Astrocyte of the cerebellum (primary cell): ENCODE measurements around the gene PROM1.

Experiments used
- DNase-seq: peaks from one replicate; pipeline ENCODE4 v3.0.0-alpha.2; 2011; ENCODE audit warnings: low read depth
- H3K4me3 ChIP-seq: 2 replicates; pipeline ENCODE4 v1.5.1; 2011; ENCODE audit warnings: mild to moderate bottlenecking, low read depth, low read length, moderate library complexity
- in situ Hi-C: cut with HindIII; loops from 2 replicates; pipeline ENCODE4 v1.10.0; 2017; ENCODE audit warnings: low sequenced_read_pairs
- TF ChIP-seq, protein P1 (sequence below): IDR thresholded peaks from 2 replicates; pipeline ENCODE4 v1.5.1; 2012; ENCODE audit warnings: low read length, low read depth, moderate library complexity, mild to moderate bottlenecking; ENCODE audit errors: missing control alignments

The PROM1 gene

GRCh38 chr4:16039139-16039538 lies 44.7 kb downstream of the PROM1 start:
- no peak overlapping the region for H3K4me3 ChIP-seq
- TF ChIP-seq, protein P1, sequence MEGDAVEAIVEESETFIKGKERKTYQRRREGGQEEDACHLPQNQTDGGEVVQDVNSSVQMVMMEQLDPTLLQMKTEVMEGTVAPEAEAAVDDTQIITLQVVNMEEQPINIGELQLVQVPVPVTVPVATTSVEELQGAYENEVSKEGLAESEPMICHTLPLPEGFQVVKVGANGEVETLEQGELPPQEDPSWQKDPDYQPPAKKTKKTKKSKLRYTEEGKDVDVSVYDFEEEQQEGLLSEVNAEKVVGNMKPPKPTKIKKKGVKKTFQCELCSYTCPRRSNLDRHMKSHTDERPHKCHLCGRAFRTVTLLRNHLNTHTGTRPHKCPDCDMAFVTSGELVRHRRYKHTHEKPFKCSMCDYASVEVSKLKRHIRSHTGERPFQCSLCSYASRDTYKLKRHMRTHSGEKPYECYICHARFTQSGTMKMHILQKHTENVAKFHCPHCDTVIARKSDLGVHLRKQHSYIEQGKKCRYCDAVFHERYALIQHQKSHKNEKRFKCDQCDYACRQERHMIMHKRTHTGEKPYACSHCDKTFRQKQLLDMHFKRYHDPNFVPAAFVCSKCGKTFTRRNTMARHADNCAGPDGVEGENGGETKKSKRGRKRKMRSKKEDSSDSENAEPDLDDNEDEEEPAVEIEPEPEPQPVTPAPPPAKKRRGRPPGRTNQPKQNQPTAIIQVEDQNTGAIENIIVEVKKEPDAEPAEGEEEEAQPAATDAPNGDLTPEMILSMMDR = no peak
- in situ Hi-C loops = no loop called here
- DNase-seq = no peak

DNA sequence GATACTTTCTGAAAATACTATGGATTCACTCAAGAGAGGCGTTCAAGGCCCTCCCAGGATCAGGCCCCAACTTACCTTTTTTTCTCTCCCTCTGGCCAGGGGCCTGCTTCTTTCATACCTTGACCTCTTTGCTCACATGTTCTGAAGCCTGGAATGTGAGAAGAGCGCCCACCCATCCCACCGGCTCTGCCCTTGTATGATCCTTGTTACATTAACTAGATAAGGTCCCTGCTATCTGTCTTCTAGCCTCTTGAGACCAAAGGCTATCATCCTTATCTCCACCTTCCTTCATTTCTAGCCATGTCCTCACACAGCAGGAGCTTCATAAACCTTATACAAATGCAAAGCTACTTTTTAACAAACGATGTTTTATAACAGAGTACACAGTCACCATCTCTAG lies 45.9 kb downstream of the PROM1 start:
- no peak overlapping the region for H3K4me3 ChIP-seq
- TF ChIP-seq, protein P1 = no peak
- in situ Hi-C loops = no loop called here
- no peak for DNase-seq

GRCh38 chr4:16035843-16036242 lies 48.0 kb downstream of the PROM1 start:
- no peak overlapping the region for H3K4me3 ChIP-seq
- TF ChIP-seq, protein P1 = no peak
- no peak for DNase-seq
- in situ Hi-C loops = no loop called here

- in situ Hi-C loops = no loop called here
- no peak overlapping the region for H3K4me3 ChIP-seq
- no peak for DNase-seq
- TF ChIP-seq, protein P1 = no peak
Measured at GRCh38 chr4:16034010-16034748, 49.6 kb downstream of the PROM1 start.

- H3K4me3 ChIP-seq = no peak overlapping the region
- TF ChIP-seq, protein P1 = no peak
- in situ Hi-C loops = no loop called here
- no peak for DNase-seq
Measured at GRCh38 chr4:16032396-16032770, 51.4 kb downstream of the PROM1 start.

DNA sequence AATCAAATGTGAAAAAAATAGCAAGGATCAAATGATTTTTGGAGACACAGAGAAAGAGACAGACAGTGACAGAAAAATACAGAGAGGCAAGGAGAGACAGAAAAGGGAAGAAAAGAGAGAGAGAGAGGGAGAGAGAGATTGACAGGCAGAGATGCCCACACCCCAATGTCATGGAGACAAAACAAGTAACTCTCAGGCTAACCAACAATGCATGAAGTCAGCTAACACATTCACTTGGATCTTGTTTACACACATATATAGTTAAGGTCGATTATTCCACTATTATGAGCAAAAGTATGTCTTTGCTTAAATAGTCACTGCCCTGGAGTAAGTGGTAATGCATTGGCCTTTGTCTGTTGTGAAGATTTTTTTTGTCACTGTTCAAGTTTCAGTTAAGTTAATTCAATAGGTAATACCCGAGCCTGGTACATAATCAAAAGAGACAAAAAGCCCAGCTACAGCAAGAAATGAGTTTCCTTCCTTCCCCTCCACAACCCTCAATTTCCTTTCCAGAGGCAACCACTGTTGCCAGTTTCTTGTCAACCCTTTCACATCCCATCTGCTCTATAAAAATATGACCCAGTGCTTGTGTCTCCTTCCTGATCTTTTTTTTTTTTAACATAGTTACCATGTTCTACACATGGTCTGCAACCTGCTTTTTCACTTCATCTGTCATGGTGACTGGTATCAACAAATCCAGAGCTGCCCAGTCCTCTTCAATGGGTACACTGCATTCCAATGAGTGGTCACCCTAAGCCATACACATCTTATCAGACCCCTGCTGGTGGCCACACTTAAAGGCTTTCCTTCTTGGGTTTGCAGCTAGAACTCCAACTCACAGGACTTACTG lies 52.1 kb downstream of the PROM1 start:
- DNase-seq = no peak
- in situ Hi-C loops = no loop called here
- H3K4me3 ChIP-seq = no peak overlapping the region

More for the DNA sequence above, 52.1 kb downstream of the PROM1 start:
- TF ChIP-seq, protein P1 = no peak
